Mammary epithelial cell (primary cell): ENCODE data around the gene ARHGEF28.

Experiments used
- CTCF ChIP-seq, 2 donors: IDR thresholded peaks in 1 of 2; conservative IDR thresholded peaks in 1 of 2; 2 replicates each; pipeline ENCODE4 v1.5.1; 2011 to 2012; ENCODE audit warnings: inconsistent platforms in 2 of 2, low read length in 2 of 2, mild to moderate bottlenecking in 2 of 2, control low read depth in 1 of 2, low read depth in 1 of 2; ENCODE audit not compliant: insufficient read depth in 1 of 2; ENCODE audit errors: extremely low read depth in 1 of 2
- EZH2 ChIP-seq: IDR thresholded peaks from 2 replicates; pipeline ENCODE4 v1.6.1; 2012; ENCODE audit warnings: low read length, inconsistent platforms, borderline replicate concordance

- TF ChIP-seq CTCF (conservative IDR thresholded peaks at IDR 0.05 in 1 of 2, IDR thresholded peaks at IDR 0.05 in 1 of 2; ENCODE audit: extremely low read depth in 1 of 2, insufficient read depth in 1 of 2, low read depth in 1 of 2, low read length in 2 of 2) (no peak), EZH2 (no peak)
These were observed 208.7 kb downstream of the ARHGEF28 start for GRCh38 chr5:73834693-73835092.
